Stimulated activated naive CD8-positive, alpha-beta T cell treated with anti-CD3 and anti-CD28 coated beads, Interleukin-15, amount 100 ng/mL, for 72 hours (primary cell): ENCODE data around the gene NAV2.

Source experiments
- ATAC-seq: fragments of 150-1000 bp; cut with Tn5 transposase; 2 replicates; pipeline ENCODE4 v1.10.0; 2021; ENCODE audit warnings: mild to moderate bottlenecking, moderate library complexity
- DNase-seq, 2 donors: peaks; one replicate each; pipeline ENCODE4 v3.0.0; 2021 to 2022
- H3K27ac Mint-ChIP-seq, 2 donors: one replicate each; pipeline ENCODE4 v1.8.0; 2022; ENCODE audit warnings: mild to moderate bottlenecking in 2 of 2, mixed read lengths in 2 of 2, moderate library complexity in 2 of 2
- H3K27me3 Mint-ChIP-seq: one replicate; pipeline ENCODE4 v1.8.0; 2022; ENCODE audit warnings: mixed read lengths
- H3K4me1 Mint-ChIP-seq: one replicate; pipeline ENCODE4 v1.8.0; 2022; ENCODE audit warnings: mild to moderate bottlenecking, mixed read lengths
- H3K4me3 Mint-ChIP-seq, 2 donors: one replicate each; pipeline ENCODE4 v1.8.0; 2022; ENCODE audit warnings: mild to moderate bottlenecking in 2 of 2, mixed read lengths in 2 of 2, moderate library complexity in 1 of 2
- H3K9me3 Mint-ChIP-seq, 2 donors: one replicate each; pipeline ENCODE4 v1.8.0; 2022; ENCODE audit warnings: mixed read lengths in 2 of 2

The NAV2 gene

DNA sequence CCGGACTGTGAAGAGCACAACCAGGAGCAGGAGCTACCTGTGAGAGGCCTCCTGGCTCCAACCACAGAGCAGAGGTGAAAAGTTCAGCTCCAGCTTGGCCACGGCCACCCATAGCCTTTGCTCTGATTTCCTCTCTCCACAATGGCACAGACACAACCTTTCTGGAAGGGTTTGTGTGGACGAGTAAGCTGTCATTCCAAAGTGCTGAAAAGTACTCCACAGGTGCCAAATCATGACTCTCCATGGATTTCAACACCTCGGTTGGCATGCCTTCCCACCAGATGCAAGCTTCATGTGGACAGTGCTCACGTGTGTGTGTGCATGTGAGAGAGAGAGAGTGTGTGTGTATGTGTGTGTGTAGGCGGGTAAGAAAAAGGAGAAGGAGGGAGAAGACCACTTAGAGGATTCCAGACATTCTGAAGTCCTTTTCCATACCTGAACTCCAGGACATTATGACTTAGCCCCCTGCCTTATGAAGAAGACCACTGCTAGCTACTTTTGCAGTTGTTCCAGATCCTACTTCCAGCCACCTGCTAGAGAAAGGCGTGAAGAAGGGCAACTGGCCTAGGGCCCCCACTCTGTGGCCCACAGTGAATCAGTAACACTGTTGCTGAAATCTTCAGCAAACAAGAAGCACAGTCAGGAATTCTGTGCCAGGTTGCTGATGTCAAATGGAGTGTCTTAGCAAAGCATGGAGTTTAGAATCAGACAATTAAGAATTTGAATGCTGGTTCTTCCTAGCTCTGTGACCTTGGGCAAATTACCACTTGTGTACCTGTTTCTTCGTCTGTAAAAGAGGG is 13.9 kb upstream of the NAV2 start:
- Mint-ChIP-seq H3K27ac (no peak overlapping the region), H3K4me1 (no peaks in the 10 kb centered on the region), H3K27me3 (peaks cover 25% of the 10 kb centered on the region), H3K9me3 (no peaks in the 10 kb centered on the region), H3K4me3 (no peak overlapping the region)
- DNase-seq, result no peak
- ATAC-seq, result no peak

DNA sequence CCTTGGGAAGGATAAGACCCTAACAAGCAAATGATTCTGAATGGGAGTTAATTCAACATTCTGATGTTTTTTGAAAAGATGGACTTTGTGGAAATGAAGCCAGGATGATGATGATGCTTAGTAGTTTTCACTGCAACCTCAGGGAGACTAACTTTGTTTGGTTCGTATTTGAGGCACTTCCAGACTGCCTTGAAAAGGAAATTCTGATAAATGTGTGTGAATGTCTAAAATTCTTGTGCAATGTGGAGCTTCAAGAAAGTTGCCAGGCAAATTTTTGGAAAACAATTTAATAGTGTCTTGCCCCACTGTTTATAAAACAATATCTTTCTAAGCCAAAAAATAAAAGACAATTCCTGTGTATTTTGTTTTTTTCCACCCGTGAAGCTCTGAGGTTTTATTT is 11.2 kb upstream of the NAV2 start:
- H3K9me3 Mint-ChIP-seq, result no peaks in the 10 kb centered on the region

DNA sequence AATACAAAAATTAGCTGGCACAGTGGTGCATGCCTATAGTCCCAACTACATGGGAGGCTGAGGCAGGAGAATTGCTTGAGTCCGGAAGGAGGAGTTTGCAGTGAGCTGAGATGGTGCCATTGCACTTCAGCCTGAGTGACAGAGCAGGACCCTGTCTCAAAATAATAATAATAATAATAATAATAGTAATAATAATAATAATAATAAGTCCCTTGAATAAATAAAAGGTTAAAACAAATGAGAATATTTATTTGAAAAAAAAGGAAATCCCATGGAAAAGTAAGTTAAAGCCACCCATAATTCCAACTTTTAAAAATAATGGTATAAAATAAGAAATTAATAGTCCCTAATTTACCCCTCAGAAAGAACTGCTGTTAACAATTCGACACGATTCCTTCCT is 10.0 kb upstream of the NAV2 start:
- DNase-seq (no peak), ATAC-seq (no peak)
- no peaks in the 10 kb centered on the region for H3K9me3 Mint-ChIP-seq
- peaks cover 4% of the 10 kb centered on the region for H3K4me1 Mint-ChIP-seq
- peaks cover 21% of the 10 kb centered on the region for H3K27me3 Mint-ChIP-seq
- no peak overlapping the region for H3K27ac Mint-ChIP-seq
- H3K4me3 Mint-ChIP-seq, result no peak overlapping the region

More for the DNA sequence above, 11.2 kb upstream of the NAV2 start:
- DNase-seq, result no peak
- Mint-ChIP-seq H3K4me3 (no peak overlapping the region), H3K27me3 (peaks cover 32% of the 10 kb centered on the region), H3K27ac (no peak overlapping the region), H3K4me1 (peaks cover 4% of the 10 kb centered on the region)
- ATAC-seq, result no peak

DNA sequence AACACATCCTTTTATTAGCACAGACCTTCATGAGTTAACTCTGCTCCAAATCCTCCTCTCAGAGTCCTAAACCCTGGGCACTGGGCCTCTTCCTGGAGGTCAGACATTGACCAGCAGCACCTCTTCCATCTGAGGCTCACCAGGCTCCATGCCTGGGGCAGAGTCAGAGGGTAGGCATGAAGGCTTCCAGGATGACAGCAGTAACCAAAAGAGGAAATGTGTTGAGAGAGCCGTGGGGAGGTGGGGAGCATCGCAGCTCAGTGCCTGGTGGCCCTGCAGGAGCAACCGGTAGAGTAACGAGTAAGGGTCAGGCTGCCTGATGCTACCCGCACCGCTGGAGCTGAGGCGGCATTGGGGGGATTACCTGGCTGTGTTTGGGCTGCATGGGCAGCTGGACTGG is 9.4 kb upstream of the NAV2 start:
- Mint-ChIP-seq H3K27me3 (peaks cover 15% of the 10 kb centered on the region), H3K4me3 (no peak overlapping the region), H3K4me1 (peaks cover 4% of the 10 kb centered on the region), H3K9me3 (no peaks in the 10 kb centered on the region), H3K27ac (no peak overlapping the region)
- no peak for ATAC-seq
- DNase-seq, result no peak

DNA sequence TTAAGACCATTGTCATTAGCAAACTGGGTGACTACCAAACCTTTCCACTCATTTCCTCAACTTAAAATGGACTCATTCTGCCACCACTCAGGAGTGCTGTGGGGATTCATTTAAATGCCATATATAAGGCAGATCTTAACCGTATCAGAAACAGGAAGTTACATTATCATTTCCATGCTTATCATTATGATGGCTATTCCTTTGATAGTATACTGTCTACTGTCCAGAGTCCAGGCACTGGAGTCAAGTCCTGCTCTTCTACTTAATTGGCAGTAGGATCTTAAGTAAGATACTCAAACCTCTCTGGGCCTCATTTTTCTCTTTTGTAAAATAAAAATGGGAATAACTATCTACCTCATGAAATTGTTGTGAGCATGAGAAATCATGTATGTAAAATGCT is 8.4 kb upstream of the NAV2 start:
- ATAC-seq (no peak), DNase-seq (no peak)
- H3K27me3 Mint-ChIP-seq, result peaks cover 14% of the 10 kb centered on the region
- peaks cover 4% of the 10 kb centered on the region for H3K4me1 Mint-ChIP-seq
- no peak overlapping the region for H3K4me3 Mint-ChIP-seq
- no peak overlapping the region for H3K27ac Mint-ChIP-seq
- no peaks in the 10 kb centered on the region for H3K9me3 Mint-ChIP-seq

DNA sequence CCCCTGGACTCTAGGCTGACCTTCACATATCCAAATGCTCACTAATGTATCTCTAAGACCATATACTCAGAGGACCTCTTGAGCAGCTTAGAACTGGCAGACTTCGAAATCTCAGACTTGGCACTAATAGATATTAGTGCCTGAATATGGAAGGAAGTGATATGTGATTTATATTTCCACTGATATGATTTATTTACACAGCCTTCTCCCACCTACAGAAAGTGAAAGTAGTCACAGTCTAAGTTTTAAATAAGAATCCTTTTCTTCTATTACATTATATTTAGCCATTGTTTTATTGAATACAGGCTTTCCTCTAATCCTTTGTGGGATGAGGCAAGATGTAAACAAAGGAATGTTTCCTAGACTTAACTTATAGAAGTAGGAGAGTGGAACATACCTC is 6.7 kb upstream of the NAV2 start:
- H3K4me3 Mint-ChIP-seq, result no peak overlapping the region
- peaks cover 21% of the 10 kb centered on the region for H3K27me3 Mint-ChIP-seq
- DNase-seq, result no peak
- peaks cover 4% of the 10 kb centered on the region for H3K4me1 Mint-ChIP-seq
- no peaks in the 10 kb centered on the region for H3K9me3 Mint-ChIP-seq
- no peak overlapping the region for H3K27ac Mint-ChIP-seq
- no peak for ATAC-seq

DNA sequence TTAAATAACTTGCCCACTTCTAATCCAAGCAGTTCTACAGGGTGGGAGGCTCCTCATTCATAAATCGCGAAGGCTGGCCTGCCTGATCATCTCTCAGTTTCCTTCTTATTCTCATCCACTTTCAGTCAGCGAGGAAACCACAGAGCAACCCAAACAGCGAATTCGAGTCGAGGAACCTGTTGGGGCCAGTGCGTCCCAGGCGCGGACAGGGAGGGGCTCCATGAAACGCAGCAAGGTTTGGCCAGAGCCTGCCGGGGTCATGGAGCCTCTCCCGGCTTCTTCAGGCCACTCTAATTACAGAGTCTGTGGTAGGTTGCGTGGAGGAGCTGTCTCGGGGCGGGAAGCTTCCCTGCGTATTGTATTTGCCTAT is 741 bp upstream of the NAV2 start:
- ATAC-seq (peak; percentile 53), DNase-seq (peak in 1 of 2 donors; percentile 47)
- peaks cover 57% of the 10 kb centered on the region for H3K27me3 Mint-ChIP-seq
- H3K9me3 Mint-ChIP-seq, result no peaks in the 10 kb centered on the region
- peaks cover 36% of the 10 kb centered on the region for H3K4me1 Mint-ChIP-seq
- peak overlapping the region; percentile 93 to 96 for H3K4me3 Mint-ChIP-seq
- H3K27ac Mint-ChIP-seq, result peak overlapping the region; percentile 97

DNA sequence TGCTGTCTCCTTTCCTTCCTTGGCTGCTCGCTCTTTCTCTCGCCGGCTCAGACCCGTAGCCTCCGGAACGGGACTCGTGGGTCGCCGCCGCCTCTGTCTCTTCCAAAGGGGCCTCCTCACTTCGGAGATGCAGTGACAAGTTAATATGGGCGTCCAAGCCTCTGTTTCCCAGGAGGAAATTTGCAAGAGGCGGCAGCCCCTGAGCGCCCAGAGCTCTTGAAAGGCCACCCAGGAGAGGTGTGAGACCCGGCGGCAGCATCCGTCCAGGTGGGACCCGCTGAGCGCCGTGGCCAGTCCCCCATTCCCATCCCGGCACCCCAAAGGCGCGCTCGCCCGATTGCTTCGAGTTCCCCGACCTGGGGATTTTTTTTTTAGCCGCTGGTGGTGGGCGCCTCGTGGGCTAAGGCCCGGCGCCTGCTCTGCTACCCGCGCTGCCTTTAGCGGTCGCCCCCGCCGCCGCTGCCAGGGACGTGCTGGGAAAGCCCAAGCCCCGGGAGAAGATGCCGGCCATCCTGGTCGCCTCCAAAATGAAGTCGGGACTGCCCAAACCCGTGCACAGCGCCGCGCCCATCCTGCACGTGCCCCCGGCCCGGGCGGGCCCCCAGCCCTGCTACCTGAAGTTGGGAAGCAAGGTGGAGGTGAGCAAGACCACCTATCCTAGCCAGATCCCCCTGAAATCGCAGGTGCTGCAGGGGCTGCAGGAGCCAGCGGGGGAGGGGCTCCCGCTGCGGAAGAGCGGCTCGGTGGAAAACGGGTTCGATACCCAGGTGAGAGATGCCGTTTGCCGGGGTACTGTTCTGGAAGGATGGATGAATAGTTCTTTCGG is 772 bp downstream of the NAV2 start:
- H3K4me3 Mint-ChIP-seq, result peak overlapping the region; percentile 84 to 88
- no peaks in the 10 kb centered on the region for H3K9me3 Mint-ChIP-seq
- ATAC-seq (peak; percentile 29), DNase-seq (peak in 1 of 2 donors; percentile 10)
- peaks cover 67% of the 10 kb centered on the region for H3K27me3 Mint-ChIP-seq
- H3K4me1 Mint-ChIP-seq, result peaks cover 36% of the 10 kb centered on the region
- H3K27ac Mint-ChIP-seq, result peak overlapping the region in 1 of 2 donors; percentile 66

DNA sequence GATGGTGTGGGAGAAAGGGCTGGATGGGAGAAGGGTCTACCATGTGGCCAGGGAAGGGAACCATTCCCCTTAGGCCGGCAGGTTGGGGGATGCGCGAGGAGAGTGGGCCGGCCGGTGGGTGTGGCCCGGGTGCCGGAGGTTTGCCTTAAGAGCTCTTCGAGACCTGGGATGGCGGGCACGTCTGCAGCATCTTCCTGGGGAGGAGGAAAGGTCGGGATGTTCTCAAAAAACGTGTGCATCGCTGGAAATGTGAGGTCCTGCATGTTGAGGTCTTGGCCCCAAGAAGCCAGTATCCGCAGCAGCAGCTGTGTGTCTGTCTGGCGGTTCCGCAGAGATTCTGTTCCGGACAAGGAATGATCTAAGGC is 1.4 kb downstream of the NAV2 start:
- ATAC-seq (no peak), DNase-seq (no peak)
- Mint-ChIP-seq H3K27ac (no peak overlapping the region), H3K4me3 (peak overlapping the region; percentile 76 to 88), H3K9me3 (no peaks in the 10 kb centered on the region), H3K27me3 (peaks cover 67% of the 10 kb centered on the region), H3K4me1 (peaks cover 36% of the 10 kb centered on the region)

DNA sequence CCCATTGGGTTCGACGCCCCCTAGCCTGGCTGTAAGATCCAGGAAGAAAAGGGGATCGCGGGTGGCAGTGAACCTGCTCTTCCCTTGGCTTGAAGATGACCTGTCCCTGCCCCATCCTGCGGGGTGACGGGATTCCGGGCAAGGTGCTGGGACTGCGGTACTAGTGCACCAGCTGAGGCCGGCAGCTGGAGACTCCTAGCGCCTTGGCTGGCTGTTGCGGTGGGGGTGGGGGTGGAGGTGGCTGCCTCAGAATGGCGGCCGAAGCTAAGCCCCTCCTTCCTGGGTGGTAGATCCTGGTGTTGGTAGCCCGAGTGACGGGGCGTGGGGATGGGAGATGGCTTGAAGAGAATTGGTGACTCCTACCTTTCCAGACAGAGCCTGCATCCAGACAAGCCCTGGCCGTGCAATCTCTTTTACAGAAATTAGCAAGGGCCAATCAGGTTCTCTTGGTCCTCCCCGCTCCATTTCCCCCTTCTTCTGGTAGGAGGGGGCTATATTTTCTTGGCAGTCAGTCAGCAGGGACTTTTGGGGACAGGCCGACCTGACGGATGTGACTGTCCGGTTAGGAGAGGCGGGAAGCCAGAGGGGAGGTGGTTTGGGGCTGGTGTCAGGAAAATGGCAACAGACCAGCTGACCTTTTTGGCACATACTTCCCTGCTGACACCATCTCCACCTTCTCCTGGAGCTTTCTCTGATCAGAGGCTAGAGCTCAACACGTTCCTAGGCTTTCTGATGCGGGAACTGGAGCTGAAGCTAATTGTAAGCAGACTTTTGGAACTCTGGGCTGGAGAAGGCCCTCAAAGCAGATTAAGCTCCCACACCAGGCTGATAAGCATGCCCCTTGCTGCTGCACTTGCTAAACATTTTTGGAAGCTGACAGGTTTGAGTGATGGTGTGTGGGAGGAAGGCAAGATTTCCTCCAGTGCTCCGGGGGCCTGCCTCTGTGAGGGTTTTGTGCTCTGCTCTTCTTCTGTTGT is 2.0 kb downstream of the NAV2 start:
- ATAC-seq (no peak), DNase-seq (no peak)
- Mint-ChIP-seq H3K27me3 (peaks cover 67% of the 10 kb centered on the region), H3K4me1 (peaks cover 36% of the 10 kb centered on the region), H3K4me3 (peak overlapping the region; percentile 76 to 88), H3K27ac (no peak overlapping the region), H3K9me3 (no peaks in the 10 kb centered on the region)

DNA sequence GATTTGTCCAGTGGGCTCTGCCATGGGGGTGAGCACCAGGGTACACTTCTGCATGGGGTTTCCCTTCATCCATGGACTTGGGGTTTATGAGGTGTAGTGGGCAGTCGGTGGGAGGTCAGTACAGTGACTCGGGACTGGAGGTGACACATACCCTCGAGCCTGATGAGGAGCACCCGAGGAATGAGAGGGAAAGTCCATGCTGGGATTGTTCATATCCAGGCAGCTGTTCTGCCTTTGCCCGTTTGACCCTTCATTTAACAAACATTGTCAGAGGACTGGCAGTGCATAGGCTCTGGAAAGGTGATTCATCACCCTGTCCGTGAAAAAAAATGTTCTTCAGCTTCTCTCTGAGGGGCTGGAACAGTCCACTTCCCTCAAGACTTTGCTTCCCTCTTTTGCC is 2.7 kb downstream of the NAV2 start:
- DNase-seq (no peak), ATAC-seq (no peak)
- peaks cover 66% of the 10 kb centered on the region for H3K27me3 Mint-ChIP-seq
- H3K27ac Mint-ChIP-seq, result peak overlapping the region in 1 of 2 donors; percentile 49
- H3K4me1 Mint-ChIP-seq, result peaks cover 36% of the 10 kb centered on the region
- peak overlapping the region in 1 of 2 donors; percentile 27 for H3K4me3 Mint-ChIP-seq
- no peaks in the 10 kb centered on the region for H3K9me3 Mint-ChIP-seq

DNA sequence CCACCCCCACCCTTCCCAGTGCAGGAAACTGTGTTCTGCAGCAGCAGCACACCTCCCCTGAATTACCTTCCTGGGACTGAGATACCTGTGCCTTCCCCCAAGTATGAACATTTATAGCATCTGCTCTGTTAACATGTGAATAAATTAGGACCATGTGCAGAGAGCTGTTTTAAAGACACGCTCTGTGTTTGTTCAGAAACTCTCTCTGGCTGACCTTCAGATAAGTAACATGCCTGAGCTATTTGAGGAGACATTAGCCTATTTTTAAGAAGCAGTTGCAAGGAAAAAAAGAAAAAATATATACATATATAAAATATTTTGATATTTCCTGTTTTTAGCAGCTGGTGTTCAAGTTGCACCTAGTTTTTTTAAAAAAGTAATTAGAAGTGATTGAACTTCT is 5.4 kb downstream of the NAV2 start:
- no peaks in the 10 kb centered on the region for H3K9me3 Mint-ChIP-seq
- H3K4me3 Mint-ChIP-seq, result no peak overlapping the region
- no peak for ATAC-seq
- peaks cover 62% of the 10 kb centered on the region for H3K27me3 Mint-ChIP-seq
- no peak overlapping the region for H3K27ac Mint-ChIP-seq
- peaks cover 33% of the 10 kb centered on the region for H3K4me1 Mint-ChIP-seq
- no peak for DNase-seq

DNA sequence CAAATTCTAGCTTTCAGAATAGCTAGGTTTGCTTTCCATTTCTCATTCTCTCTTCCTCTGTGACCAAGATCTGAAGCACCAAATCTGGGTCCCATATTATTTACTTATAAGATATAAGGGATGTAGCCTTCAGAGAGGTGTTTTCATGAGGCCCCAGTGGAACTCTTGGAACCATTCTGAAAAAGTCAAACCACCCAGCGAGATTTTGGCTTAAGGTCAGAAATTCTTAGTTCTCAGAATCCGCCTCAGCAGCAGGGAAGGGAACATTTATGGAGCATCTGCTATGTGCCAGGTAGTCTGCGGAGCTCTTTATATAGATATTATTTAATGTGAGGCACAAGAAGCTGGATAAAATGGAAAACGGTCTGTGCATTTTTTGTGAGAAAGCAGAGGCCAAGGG is 6.3 kb downstream of the NAV2 start:
- ATAC-seq (no peak), DNase-seq (no peak)
- Mint-ChIP-seq H3K4me3 (no peak overlapping the region), H3K27ac (no peak overlapping the region), H3K27me3 (peaks cover 53% of the 10 kb centered on the region), H3K9me3 (no peaks in the 10 kb centered on the region), H3K4me1 (peaks cover 33% of the 10 kb centered on the region)

DNA sequence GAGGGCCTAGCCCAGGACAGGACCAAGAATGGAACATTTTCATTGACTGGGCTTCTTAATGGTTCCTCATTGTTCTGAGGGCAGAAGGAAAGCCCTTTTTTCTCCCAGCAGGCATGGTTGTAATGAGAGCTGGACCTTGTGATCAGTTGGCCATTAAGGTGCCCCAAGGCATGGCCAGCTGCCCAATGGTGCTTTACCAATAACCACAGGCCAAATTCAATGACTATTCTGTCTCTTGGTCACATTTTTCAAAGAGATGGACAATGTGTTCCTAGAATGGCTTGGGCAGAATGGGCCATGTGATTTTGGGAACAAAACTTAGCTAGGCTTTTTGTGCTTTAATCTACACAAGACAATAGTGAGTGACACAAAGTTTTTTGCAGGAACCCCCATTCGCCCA is 7.3 kb downstream of the NAV2 start:
- DNase-seq (no peak), ATAC-seq (no peak)
- Mint-ChIP-seq H3K4me1 (peaks cover 30% of the 10 kb centered on the region), H3K9me3 (no peaks in the 10 kb centered on the region), H3K4me3 (no peak overlapping the region), H3K27ac (no peak overlapping the region), H3K27me3 (peaks cover 43% of the 10 kb centered on the region)

DNA sequence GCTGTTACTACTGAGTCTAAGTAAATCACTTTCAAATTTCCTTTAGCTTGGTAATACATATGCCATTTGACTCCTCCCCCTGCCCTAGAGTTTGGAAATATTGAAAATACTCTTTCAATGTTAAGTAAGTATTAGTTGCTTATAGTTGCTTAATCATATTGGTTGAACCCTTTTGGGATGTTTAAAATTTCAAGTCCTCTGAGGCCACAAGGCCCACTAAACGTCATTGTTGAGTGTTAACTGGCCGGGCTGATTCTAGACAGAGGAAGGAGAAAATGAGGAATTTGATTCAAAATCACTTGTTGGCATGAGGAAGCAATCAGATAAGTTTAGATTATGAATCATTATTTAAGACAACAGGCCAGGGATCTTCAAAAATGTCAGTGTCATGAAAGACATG is 8.5 kb downstream of the NAV2 start:
- no peak for ATAC-seq
- Mint-ChIP-seq H3K4me1 (peaks cover 29% of the 10 kb centered on the region), H3K27me3 (peaks cover 31% of the 10 kb centered on the region), H3K27ac (no peak overlapping the region), H3K4me3 (no peak overlapping the region), H3K9me3 (no peaks in the 10 kb centered on the region)
- DNase-seq, result no peak
